Central memory CD4-positive, alpha-beta T cell (primary cell): ENCODE data around the gene NPDC1.

Experiments used
- DNase-seq: peaks from one replicate; pipeline ENCODE4 v3.0.0; 2022
- total RNA-seq, 3 experiments: gene quantifications; one replicate each; lab custom pipeline; 2026; lab: John Stamatoyannopoulos, UW

The NPDC1 gene
- total RNA-seq: 19.0 to 62.3 (median 36.6) reads per million in 3 experiments

GRCh38 chr9:137046088-137046787 is at the start of gene NPDC1:
TSS of gene NPDC1 (minus strand) at chr9:137046177. CDS start at chr9:137045989, 188 bp downstream.
- peak; percentile 71 for DNase-seq

GRCh38 chr9:137089232-137089947 is 43.4 kb upstream of the NPDC1 start:
- DNase-seq: no peak

GRCh38 chr9:137088121-137088520 is 42.1 kb upstream of the NPDC1 start:
- DNase-seq: no peak

- DNase-seq: no peak
Observed at GRCh38 chr9:137087409-137087925, 41.5 kb upstream of the NPDC1 start.

GRCh38 chr9:137086531-137087408 is 40.8 kb upstream of the NPDC1 start, which contains the start of gene MAN1B1:
TSS of gene MAN1B1 (plus strand) at chr9:137086985. CDS start at chr9:137087000, 15 bp downstream.
- DNase-seq: peak; percentile 100

- DNase-seq: peak; percentile 13
Observed at GRCh38 chr9:137085920-137086530, 40.0 kb upstream of the NPDC1 start.

GRCh38 chr9:137084526-137084925 is 38.5 kb upstream of the NPDC1 start:
- no peak for DNase-seq

- DNase-seq: no peak
Observed at GRCh38 chr9:137083394-137084004, 37.5 kb upstream of the NPDC1 start.

GRCh38 chr9:137082925-137083290 is 36.9 kb upstream of the NPDC1 start:
- no peak for DNase-seq

- no peak for DNase-seq
Observed at GRCh38 chr9:137082222-137082924, 36.4 kb upstream of the NPDC1 start.

- no peak for DNase-seq
Observed at GRCh38 chr9:137080260-137081122, 34.5 kb upstream of the NPDC1 start.

GRCh38 chr9:137079401-137079787 is 33.4 kb upstream of the NPDC1 start:
- DNase-seq: no peak

- DNase-seq: no peak
Observed at GRCh38 chr9:137078701-137079400, 32.9 kb upstream of the NPDC1 start.

- peak; percentile 17 for DNase-seq
Observed at GRCh38 chr9:137077758-137078693, 32.0 kb upstream of the NPDC1 start.

GRCh38 chr9:137077010-137077747 is 31.2 kb upstream of the NPDC1 start, which contains the start of gene UAP1L1:
TSS of gene UAP1L1 (plus strand) at chr9:137077517. CDS start at chr9:137077533, 16 bp downstream.
- DNase-seq: peak; percentile 37

GRCh38 chr9:137076636-137077009 is 30.6 kb upstream of the NPDC1 start:
- DNase-seq: no peak

- no peak for DNase-seq
Observed at GRCh38 chr9:137075275-137075775, 29.3 kb upstream of the NPDC1 start.
